Epidermal melanocyte (primary cell): ENCODE results near the gene GRXCR1.

ENCODE experiments used
- DNase-seq: peaks from one replicate; pipeline ENCODE4 v3.0.0; 2011; ENCODE audit warnings: low spot score; ENCODE audit not compliant: insufficient read length

Gene GRXCR1

GRCh38 chr4:42927946-42928345, 35.4 kb downstream of the GRXCR1 start:
- DNase-seq = no peak

- DNase-seq = no peak
These were observed 36.1 kb downstream of the GRXCR1 start for GRCh38 chr4:42928582-42928981.

GRCh38 chr4:42942216-42942615, 49.7 kb downstream of the GRXCR1 start:
- no peak for DNase-seq

- no peak for DNase-seq
These were observed 53.4 kb downstream of the GRXCR1 start for GRCh38 chr4:42945874-42946273.

- no peak for DNase-seq
These were observed 60.8 kb downstream of the GRXCR1 start for GRCh38 chr4:42953321-42953720.

GRCh38 chr4:42954963-42955669, 62.6 kb downstream of the GRXCR1 start:
- DNase-seq = no peak

GRCh38 chr4:42955746-42956505, 63.4 kb downstream of the GRXCR1 start:
- no peak for DNase-seq

GRCh38 chr4:42965326-42965725, 72.8 kb downstream of the GRXCR1 start:
- DNase-seq = no peak

GRCh38 chr4:42985976-42986375, 93.5 kb downstream of the GRXCR1 start:
- DNase-seq = no peak

GRCh38 chr4:42995343-42995944, 102.9 kb downstream of the GRXCR1 start:
- peak; percentile 25 for DNase-seq

- no peak for DNase-seq
These were observed 116.3 kb downstream of the GRXCR1 start for GRCh38 chr4:43008793-43009192.

GRCh38 chr4:43014256-43014655, 121.7 kb downstream of the GRXCR1 start:
- no peak for DNase-seq

- no peak for DNase-seq
These were observed 149.1 kb downstream of the GRXCR1 start for GRCh38 chr4:43041632-43042031.

- DNase-seq = no peak
These were observed 154.5 kb downstream of the GRXCR1 start for GRCh38 chr4:43047058-43047457.

GRCh38 chr4:43048570-43048969, 156.1 kb downstream of the GRXCR1 start:
- no peak for DNase-seq

- no peak for DNase-seq
These were observed 156.8 kb downstream of the GRXCR1 start for GRCh38 chr4:43049326-43049725.

GRCh38 chr4:43066415-43066814, 173.9 kb downstream of the GRXCR1 start:
- DNase-seq = no peak

GRCh38 chr4:43071069-43071468, 178.6 kb downstream of the GRXCR1 start:
- no peak for DNase-seq
